ACHN (cell line): ENCODE results near the gene ICAM3.
"Not testable (repeated sequence)": the region's sequence is repeated elsewhere in the genome, so short reads cannot be mapped to it uniquely, and the experiment has no call there.

Experiments
- DNase-seq: peaks from one replicate; pipeline ENCODE4 v3.0.0-alpha.2; 2015
- in situ Hi-C: cut with HindIII; loops from 2 replicates; pipeline ENCODE4 v1.10.0; 2017; ENCODE audit warnings: low sequenced_read_pairs, low pct_ligation_motif_present, low pct_unique_long_range_greater_than_20kb

Gene ICAM3

DNA sequence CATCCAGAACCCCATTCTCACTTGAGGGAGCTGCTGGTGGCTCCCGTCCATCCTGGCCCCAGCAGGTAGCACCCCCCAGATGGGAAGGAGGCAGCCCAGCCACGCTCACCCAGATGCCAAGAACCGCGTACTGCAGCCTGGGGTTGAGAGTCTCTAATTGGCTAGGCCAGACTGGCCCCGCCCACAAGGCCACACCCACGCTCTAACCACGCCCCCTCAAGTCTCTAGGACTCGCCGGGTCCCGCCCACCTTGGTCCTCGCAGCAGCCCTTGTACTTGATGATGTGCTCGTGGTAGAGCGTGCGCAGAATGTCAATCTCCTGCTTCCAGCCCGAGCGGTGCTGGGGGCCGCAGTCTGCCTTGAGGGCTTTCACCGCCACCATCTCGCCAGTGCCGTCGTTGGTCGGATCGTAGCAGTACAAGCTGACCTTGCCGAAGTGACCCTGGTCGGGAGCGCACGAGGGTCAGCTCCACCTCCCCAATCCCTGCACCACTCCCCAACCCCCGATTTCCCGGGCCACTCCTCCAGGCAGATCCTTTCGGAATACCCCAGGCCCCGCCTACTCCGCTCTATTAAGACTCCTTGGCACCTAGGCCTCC is 14.5 kb upstream of the ICAM3 start:
- in situ Hi-C loops = no loop called here
- no peak for DNase-seq

- in situ Hi-C loops = no loop called here
- DNase-seq = no peak
Measured at GRCh38 chr19:10352764-10353671, 13.6 kb upstream of the ICAM3 start.

- DNase-seq = no peak
- in situ Hi-C loops = no loop called here
Measured at GRCh38 chr19:10346509-10346908, 7.1 kb upstream of the ICAM3 start.

GRCh38 chr19:10344780-10345179 is 5.4 kb upstream of the ICAM3 start:
- in situ Hi-C loops = no loop called here
- no peak for DNase-seq

DNA sequence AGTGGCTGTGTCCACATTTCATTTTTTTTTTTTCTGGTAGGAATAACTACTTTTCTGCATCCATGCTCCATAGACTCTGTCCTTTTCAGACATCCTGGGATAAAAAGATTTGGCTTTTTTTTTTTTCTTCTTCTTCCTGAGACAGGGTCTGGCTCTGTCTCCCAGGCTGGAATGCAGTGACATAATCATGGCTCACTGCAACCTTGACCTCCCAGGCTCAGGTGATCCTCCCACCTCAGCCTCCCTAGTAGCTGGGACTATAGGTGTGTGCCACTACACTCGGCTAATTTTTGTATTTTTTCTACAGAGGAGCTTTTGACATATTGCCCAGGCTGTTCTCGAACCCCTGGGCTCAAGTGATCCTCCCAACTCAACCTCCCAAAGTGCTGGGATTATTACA is 4.1 kb upstream of the ICAM3 start:
- in situ Hi-C loops = no loop called here
- no peak for DNase-seq

DNA sequence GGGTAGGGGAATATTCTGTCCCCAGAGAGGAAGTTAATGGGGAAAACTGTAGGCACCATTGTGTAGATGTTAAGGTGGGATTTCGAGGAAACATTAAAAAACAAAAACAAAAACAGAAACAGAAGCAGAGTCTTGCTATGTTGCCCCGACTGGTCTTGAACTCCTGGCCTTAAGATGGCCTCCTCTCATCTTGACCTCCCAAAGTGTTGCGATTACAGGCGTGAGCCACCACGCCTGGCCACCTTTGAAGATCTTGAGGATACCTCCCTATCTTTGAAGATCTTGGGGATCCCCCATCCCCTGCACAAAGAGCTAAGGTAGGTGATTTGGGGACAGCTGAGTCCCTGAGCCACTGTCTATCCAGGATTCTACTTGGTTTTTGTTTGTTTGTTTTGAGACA is 553 bp upstream of the ICAM3 start:
- in situ Hi-C loops = no loop called here

DNA sequence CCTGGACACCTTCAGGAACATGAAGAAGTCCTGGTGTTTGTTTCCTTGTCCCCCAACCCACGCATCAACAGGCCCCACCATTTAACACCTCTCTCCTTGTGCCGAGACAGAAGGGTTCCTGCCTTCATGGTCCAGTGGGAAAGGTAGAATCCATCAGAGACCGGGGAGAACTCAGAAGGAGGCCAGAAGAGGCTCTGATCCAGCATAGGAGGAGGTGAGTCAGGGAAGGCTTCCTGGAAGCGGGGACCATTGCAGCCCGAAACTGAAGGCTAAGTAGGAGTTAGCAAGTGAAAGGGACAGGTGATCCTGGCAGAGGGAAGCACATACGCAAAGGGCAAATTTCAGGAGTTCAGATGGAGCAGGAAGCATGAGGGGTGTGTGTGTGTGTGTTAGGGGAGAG is 484 bp downstream of the ICAM3 start:
- no peak for DNase-seq
- in situ Hi-C loops = no loop called here

More for the DNA sequence above, 553 bp upstream of the ICAM3 start:
- DNase-seq = no peak

DNA sequence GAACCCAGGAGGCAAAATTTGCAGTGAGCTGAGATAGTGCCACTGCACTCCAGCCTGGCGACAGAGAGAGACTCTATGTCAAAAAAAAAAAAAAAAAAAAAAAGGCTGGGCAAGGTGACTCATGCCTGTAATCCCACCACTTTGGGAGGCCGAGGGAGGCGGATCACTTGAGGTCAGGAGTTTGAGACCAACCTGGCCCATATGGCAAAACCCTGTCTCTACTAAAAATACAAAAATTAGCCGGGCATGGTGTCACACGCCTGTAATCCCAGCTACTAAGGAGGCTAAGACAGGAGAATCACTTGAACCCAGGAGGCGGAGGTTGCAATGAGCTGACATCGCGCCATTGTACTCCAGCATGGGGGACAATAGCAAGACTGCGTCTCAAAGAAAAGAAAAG is 2.7 kb downstream of the ICAM3 start:
- in situ Hi-C loops, DNase-seq: not testable (repeated sequence)

- no peak for DNase-seq
- in situ Hi-C loops = no loop called here
Measured at GRCh38 chr19:10335352-10335985, 4.0 kb downstream of the ICAM3 start.

GRCh38 chr19:10334588-10335351 is 4.7 kb downstream of the ICAM3 start:
- peak; percentile 96 for DNase-seq
- in situ Hi-C loops = no loop called here

DNA sequence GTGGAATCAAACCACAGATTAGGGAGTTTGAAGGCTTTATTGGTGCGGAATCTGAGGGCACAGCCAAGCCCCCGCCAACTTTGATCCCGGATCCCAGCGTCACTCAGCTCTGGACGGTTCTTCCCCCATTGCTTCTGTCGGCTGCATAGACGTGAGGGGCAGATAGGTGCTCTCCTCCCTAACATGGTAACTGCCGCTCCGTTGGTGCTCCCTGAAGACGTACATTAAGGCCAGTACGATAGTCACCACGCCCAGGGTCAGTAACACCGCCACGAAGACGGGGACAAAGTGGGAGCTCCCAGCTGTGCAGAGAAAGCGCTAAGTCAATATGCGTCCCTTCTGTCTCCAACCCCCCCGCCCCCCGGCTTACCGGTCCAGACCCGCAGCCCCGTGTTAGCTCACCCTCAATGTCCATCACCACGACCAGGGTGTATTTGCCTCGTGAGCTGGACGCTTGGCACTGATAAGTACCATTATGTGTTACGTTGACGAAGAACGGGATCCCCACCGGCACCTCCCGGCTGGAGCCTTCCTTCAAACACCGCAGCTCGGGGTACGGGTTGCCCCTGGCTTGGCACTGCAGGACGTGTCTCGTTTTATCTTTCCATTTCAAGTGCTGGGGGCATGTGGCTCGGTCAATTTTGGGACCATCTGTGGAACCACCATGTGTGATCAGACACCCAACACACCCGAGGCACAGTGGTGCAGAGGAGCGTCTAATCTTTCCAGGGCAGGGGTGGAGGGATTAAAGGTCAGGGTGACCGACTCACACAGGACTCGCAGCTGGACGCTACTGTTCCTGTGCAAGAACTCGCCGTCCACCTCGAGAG is 5.5 kb downstream of the ICAM3 start:
- in situ Hi-C loops = no loop called here

DNA sequence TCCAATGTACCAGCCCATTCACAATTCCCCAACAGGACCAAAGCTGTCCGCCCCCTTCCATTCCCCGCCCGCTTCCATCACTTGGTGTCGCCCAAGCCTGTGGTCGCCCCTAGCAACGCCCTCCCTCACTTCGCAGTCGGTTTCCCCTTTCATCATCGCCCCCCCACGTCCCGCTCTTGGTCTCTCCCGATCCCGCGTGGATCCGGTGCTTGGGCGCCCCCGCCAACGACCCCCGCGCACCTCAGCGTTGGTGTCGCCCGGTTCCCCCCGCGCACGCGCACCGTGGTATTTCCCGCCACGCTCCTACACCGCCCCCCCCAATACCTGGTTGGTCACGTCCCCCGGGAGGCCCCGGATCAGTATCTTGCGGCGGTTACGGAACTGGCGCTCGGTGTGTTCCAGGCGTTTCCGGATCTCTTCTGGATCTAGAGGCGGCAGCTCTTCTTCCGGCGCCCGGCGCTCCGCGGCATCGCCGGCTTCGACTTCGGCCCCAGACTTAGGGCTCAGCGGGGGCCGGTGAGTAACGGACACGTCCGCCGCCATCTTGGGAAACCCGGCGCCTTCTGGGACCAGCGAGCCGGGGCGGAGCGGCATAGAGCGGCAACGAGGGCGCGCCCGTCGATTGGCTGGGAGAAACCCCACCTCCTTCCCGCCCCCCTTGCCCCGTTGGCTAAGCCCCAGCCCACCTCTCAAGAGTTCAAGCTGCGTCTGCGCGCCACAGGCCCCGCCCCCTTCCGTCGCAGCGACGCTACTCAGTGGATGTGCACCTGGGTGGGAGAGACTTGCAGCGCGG is 6.3 kb downstream of the ICAM3 start, which contains the start of gene RAVER1:
Gene RAVER1, minus strand, starts transcription at position 565 of the 793 bp plus-strand sequence. Its CDS starts 22 bp downstream, at position 543.
- in situ Hi-C loops = no loop called here
- peak; percentile 94 for DNase-seq

More for the DNA sequence above, 5.5 kb downstream of the ICAM3 start:
- peak; percentile 3 for DNase-seq

- in situ Hi-C loops = no loop called here
- DNase-seq = no peak
Measured at GRCh38 chr19:10332158-10332964, 7.1 kb downstream of the ICAM3 start.

- in situ Hi-C loops = no loop called here
- no peak for DNase-seq
Measured at GRCh38 chr19:10329555-10329954, 9.9 kb downstream of the ICAM3 start.

GRCh38 chr19:10328558-10329429 is 10.6 kb downstream of the ICAM3 start:
- DNase-seq = no peak
- in situ Hi-C loops = no loop called here

GRCh38 chr19:10327793-10328192 is 11.6 kb downstream of the ICAM3 start:
- in situ Hi-C loops = no loop called here
- DNase-seq = no peak
